ENCODE measurements around the gene SRPX. TPM values are rescaled to one million over a fixed set of nuclear protein-coding genes. Genes with fewer than 3 reads are reported as not detected.

SRPX gene
- total RNA-seq, 4 donors from 2014 or later = 26.6 to 117 (median 84.0) TPM

DNA sequence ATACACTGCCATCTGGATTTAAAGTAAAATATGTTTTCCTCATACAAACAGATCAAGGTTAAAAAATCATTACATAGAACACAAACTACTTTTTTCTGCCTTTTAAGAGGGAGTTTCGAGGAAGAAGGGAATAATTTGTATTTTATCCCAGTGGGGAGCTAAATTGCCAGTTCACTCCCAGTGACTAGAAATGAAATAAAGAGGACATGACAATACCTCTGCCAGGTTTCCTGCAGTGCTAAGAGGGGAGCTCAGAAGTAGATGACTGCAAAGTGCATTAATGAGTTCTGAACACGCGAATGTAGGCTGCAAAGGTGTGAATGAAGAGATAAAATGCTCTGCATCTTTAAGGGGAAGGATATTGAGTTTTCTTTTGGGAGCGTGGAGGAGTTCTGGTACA lies 69.7 kb downstream of the SRPX start:
- Histone ChIP-seq H3K36me3 (no peaks in the 10 kb centered on the region), H3K9me3 (no peaks in the 10 kb centered on the region), H3K4me1 (no peaks in the 10 kb centered on the region), H3K27ac (no peak overlapping the region), H3K27me3 (no peaks in the 10 kb centered on the region), H3K4me3 (no peak overlapping the region)
- 80 to 100% methylated on average over 1 of the region's 4 CpGs for WGBS, 2 donors (ENCODE audit: low coverage in 1 of 2)
- no peak for ATAC-seq
- no peak for TF ChIP-seq EP300 (IDR thresholded peaks at IDR 0.05)
- TF ChIP-seq, protein P1, sequence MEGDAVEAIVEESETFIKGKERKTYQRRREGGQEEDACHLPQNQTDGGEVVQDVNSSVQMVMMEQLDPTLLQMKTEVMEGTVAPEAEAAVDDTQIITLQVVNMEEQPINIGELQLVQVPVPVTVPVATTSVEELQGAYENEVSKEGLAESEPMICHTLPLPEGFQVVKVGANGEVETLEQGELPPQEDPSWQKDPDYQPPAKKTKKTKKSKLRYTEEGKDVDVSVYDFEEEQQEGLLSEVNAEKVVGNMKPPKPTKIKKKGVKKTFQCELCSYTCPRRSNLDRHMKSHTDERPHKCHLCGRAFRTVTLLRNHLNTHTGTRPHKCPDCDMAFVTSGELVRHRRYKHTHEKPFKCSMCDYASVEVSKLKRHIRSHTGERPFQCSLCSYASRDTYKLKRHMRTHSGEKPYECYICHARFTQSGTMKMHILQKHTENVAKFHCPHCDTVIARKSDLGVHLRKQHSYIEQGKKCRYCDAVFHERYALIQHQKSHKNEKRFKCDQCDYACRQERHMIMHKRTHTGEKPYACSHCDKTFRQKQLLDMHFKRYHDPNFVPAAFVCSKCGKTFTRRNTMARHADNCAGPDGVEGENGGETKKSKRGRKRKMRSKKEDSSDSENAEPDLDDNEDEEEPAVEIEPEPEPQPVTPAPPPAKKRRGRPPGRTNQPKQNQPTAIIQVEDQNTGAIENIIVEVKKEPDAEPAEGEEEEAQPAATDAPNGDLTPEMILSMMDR (IDR thresholded peaks at IDR 0.05) = no peak
- TF ChIP-seq POLR2A (IDR thresholded peaks at IDR 0.05) = no peak
- TF ChIP-seq POLR2AphosphoS5 (IDR thresholded peaks at IDR 0.05) = no peak

DNA sequence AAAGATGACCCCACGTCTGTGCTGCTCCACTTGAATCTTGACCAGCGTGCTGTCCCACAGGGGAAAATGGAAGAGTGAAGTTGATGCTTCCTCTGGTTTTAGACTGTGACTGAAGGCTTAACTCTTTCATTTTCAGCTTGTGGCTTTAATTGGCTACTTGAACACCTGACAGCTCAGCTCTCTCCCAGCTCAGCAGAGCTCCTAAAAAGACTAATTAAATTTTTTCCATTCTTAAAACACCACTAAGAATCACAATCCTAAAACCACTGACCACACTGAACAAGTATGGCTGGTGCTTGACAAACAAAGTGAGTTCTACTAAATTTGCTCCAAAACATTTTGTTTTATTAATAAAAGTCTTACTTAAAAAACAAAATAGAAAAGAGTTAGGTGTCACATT lies 71.7 kb downstream of the SRPX start:
- Histone ChIP-seq H3K4me1 (no peaks in the 10 kb centered on the region), H3K4me3 (no peak overlapping the region), H3K9me3 (no peaks in the 10 kb centered on the region), H3K27ac (no peak overlapping the region), H3K36me3 (no peaks in the 10 kb centered on the region), H3K27me3 (no peaks in the 10 kb centered on the region)
- TF ChIP-seq, protein P1 (IDR thresholded peaks at IDR 0.05) = no peak
- TF ChIP-seq POLR2A (IDR thresholded peaks at IDR 0.05) = no peak
- no peak for TF ChIP-seq POLR2AphosphoS5 (IDR thresholded peaks at IDR 0.05)
- no peak for TF ChIP-seq EP300 (IDR thresholded peaks at IDR 0.05)
- WGBS, 2 donors (ENCODE audit: low coverage in 1 of 2) = 75 to 78% methylated on average over 2 of the region's 2 CpGs
- ATAC-seq = no peak

DNA sequence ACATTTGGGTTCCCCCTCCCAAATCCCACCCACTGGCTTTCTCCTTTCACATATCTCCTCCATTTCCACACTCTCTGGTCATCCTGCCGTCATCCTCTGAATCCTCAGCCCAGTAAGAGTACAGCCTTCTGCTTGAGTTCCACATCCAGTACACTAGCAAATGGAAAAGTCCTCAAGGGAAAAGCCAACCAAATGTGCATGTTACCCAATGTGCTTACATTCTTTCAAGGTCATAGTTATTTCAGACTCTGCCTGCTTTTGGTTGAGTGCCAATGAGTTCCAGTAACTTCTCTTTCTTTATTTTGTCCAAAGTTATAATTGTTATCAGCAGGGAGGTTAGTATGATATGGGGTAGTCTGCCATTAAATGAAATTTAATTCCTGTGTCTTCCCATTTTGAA lies 78.1 kb downstream of the SRPX start:
- Histone ChIP-seq H3K9me3 (no peaks in the 10 kb centered on the region), H3K27me3 (no peaks in the 10 kb centered on the region), H3K36me3 (no peaks in the 10 kb centered on the region), H3K4me1 (peaks cover 0 to 17% (median 0%) of the 10 kb centered on the region in 3 donors), H3K4me3 (no peak overlapping the region), H3K27ac (peak overlapping the region in 1 of 4 donors; percentile 55)
- 29% methylated on average over 1 of the region's 1 CpG; no CpG with 5 or more reads in 1 of the 2 donors for WGBS, 2 donors (ENCODE audit: low coverage in 1 of 2)
- ATAC-seq = peak; percentile 39
- peak; percentile 80 for TF ChIP-seq POLR2AphosphoS5 (IDR thresholded peaks at IDR 0.05)
- TF ChIP-seq POLR2A (IDR thresholded peaks at IDR 0.05) = no peak

DNA sequence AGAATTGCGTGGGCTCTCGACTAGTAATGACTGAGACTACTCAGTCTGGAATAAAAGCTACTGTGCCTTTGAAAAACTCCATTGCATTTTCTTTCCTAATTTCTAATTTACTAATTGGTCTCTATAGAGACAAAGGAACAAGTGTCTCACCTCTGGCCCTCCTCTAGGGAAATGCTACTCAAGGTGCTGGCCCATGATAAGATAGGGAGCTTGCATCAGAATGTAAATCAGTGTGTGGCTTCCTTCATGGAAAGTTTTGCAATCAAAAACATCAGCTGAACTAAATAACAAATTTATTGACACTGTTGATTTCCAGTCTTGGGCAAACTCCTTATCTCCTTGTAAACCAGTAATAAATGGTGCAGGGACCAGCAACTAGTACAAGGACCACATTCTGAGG lies 81.8 kb downstream of the SRPX start:
- no peak for ATAC-seq
- Histone ChIP-seq H3K36me3 (no peaks in the 10 kb centered on the region), H3K9me3 (no peaks in the 10 kb centered on the region), H3K4me1 (peaks cover 0 to 17% (median 0%) of the 10 kb centered on the region in 3 donors), H3K4me3 (no peak overlapping the region), H3K27ac (no peak overlapping the region), H3K27me3 (no peaks in the 10 kb centered on the region)
- TF ChIP-seq POLR2A (IDR thresholded peaks at IDR 0.05) = no peak
- TF ChIP-seq EP300 (IDR thresholded peaks at IDR 0.05) = no peak
- TF ChIP-seq, protein P1 (IDR thresholded peaks at IDR 0.05) = no peak
- no peak for TF ChIP-seq POLR2AphosphoS5 (IDR thresholded peaks at IDR 0.05)
- 85 to 92% methylated on average over 2 of the region's 2 CpGs for WGBS, 2 donors (ENCODE audit: low coverage in 1 of 2)

DNA sequence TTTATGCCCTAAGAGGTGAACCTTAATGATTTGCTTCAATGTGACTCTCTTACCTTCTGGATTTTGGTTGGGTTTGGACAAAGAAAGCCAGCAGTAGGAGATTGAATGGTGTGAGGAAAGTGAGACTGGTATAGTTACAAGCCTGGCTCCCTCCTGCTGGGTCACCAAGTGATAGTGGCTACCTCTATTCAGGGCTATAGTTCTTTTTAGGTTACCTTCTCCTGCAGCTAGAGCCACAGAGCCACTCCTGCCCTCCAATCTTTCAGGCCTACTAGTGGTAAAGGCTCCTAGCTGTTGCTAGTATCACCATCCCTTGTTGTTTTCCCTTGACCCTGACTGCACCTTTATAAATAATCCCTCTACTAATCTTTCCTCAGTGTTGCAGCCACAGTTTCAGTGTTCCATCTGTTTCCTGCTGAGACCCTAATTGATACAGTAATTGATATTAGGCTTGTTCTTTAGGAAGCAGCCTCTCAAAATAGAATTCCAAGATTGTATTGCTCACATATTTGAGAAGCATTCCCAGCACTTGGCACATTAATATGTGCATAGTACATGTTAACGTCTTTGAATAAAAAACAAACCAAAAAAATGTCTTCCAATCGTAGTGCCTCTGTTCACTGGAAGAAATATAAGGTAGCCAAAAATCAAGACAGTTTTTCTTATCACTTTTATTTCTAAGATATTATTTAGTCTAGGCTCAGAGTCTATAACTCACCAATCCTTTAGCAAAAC lies 82.3 kb downstream of the SRPX start:
- H3K36me3 ChIP-seq = no peaks in the 10 kb centered on the region
- H3K27me3 ChIP-seq = no peaks in the 10 kb centered on the region
- ATAC-seq = no peak
- TF ChIP-seq POLR2AphosphoS5 (IDR thresholded peaks at IDR 0.05) = no peak
- TF ChIP-seq EP300 (IDR thresholded peaks at IDR 0.05) = no peak
- TF ChIP-seq, protein P1 (IDR thresholded peaks at IDR 0.05) = no peak
- no peak for TF ChIP-seq POLR2A (IDR thresholded peaks at IDR 0.05)
- H3K4me3 ChIP-seq = no peak overlapping the region
- H3K4me1 ChIP-seq = peaks cover 0 to 17% (median 0%) of the 10 kb centered on the region in 3 donors
- H3K9me3 ChIP-seq = no peaks in the 10 kb centered on the region
- WGBS, 2 donors (ENCODE audit: low coverage in 1 of 2) = 33 to 57% methylated on average over 1 to 2 of the region's 2 CpGs
- H3K27ac ChIP-seq = no peak overlapping the region
